DMS 273 treated with DMSO at 0.1 percent for 48 hours (cell line): Measurements from ENCODE around the gene IQCE.

Source experiments
- DNase-seq: peaks from one replicate; lab custom pipeline; 2025; lab: John Stamatoyannopoulos, UW

The IQCE gene

DNA sequence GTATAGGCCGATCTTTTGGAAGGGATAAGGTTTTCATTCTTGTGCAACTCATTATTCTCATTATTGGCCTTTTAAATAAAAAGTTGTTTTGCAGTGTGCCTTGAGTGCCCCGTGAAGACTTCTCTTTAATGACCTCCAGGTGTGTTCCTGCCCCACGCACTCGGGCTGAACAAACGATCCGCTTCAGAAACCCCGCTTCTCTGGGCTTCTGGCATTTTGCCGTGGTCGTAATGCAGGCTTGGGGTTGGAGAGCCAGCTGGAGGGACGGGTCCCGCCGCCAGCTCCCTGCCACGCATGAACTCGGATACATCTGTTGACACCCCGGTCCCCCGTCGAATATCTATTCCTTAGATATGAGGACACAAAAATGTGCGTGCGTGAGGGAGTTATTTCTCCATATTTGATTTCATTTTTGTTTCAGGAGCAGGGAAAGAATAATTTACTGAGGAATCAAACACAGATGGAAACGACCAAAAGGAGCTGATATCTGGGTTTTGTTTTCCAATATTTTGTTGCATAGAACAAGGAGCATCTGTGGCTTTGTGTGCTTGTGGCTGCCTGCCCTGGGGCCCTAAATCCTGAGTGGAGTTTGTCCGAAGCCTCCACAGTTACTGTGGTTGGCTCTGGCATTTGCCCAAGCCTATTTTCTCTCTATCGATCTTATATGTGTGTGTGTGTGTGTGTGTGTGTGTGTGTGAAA, 56.0 kb downstream of the IQCE start:
- no peak for DNase-seq

DNA sequence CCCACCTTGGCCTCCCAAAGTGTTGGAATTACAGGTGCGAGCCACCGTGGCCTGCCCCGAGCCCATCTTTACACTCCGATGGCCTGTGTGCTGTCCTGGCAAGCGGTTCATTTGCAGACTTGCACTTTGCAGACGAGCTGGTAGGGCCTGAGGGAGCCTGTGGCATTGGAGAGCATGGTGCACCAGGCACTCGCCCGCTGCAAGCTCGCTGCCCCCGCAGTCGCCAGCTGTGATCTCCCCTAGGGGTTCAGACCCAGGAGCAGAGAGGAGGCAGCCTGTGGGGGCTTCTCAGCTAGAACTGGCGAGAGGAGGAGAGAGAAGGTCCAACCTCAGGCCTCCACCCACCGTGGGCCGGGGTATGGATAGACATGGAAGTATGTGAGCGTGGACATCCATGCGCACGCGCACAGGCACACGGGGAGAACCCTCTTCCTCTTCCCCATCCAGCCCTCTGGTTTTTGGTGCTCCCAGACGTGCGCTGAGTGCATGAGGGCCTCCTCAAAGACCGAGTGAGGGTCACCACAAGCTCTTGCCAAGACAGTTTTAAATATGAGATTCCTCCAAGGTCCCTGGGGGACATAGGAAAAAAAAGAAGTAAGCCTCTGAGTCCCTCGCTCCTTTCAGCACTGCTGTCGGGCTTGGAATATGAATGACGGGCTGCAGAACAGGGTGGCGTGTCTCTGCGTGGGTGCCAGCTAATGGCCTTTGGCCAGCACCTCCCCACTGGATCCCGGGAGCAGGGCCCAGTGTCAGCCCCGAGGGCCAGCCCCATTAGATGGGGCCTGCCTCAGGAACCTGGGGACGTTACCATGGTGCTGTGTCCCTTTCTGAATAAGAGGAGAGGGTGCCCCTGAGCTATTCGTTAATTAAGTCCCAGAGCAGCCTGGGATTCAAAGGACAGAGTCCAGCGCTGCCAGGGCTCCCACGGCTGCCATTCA, 57.9 kb downstream of the IQCE start:
- no peak for DNase-seq

DNA sequence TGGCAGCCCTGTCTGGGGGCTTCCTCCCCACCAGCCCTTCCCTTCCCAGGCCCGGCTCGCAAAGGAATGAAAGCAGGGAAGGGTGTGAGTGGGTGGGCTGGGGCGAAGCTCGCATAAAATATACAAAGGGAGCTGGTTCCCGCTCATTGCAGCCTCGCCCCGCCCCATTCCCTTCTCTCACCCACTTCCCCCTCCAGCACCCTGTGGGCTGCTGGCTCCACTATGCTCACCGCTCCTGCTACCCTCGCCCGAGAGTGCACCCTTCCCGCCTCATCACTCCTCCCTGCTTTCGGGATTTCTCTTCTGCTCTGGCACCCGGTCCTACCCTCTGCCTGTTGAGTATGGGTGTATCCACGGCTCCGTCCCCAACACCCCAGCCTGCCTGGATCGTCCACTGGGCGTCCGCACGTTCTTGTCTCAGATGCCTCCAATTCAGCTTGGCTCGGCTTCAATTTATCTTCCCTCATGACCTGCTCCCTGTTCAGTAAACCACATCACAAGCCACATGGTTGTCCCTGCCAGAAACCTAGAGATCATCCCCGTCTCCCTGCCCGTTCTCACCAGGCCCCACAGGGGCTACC, 58.6 kb downstream of the IQCE start:
- no peak for DNase-seq

DNA sequence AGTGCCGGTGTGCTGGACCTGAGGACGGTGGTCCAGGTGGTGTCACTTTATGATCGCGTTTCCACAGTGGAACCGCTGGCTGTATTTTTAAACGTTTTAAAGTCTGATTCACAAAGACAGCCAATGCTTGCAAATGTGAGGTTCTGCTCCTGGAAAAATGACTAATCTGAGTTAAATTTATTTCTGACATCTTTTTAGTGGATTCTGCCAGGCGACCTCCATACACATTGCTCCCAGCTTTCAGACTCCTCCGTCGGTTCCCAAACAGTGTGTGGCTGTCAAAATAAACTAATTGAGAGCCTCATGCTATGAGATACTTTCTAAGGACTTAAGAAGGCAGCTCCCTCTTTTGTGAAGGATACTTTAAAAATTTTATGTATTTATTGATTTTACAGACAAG, 60.3 kb downstream of the IQCE start:
- DNase-seq = no peak

DNA sequence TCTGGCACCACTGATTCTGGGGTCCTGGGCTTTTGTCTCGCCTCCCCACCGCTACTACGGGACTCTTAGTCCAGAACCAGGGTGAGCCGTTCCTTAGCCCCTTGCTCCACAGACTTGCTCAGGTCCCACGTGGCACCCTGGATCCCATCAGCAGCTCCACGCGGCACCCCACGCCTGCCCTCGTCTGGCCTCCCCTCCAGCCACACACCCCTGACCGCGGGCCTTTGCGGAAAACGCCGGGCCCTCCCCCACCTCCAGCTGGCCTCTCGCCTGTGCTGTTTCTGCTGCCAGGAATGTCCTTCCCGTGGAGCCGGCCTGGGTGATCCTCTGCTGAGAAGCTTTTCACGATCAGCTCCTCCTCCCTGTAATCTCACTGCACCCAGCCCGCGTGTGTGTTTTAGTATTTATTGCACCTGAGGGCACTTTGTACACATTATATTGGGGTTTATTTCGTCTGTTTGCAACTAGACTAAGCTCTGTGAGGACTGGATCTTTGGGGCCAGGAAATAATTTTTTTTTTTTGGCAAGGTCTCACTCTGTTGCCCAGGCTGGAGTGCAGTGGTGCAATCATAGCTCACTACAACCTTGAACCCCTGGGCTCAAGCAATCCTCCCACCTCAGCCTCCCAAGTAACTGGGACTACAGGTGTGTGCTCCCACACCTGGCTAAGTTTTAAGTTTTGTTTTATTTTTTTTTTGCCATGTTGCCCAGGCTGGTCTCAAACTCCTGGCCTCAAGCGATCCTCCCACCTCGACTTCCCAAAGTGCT, 62.5 kb downstream of the IQCE start:
- no peak for DNase-seq

DNA sequence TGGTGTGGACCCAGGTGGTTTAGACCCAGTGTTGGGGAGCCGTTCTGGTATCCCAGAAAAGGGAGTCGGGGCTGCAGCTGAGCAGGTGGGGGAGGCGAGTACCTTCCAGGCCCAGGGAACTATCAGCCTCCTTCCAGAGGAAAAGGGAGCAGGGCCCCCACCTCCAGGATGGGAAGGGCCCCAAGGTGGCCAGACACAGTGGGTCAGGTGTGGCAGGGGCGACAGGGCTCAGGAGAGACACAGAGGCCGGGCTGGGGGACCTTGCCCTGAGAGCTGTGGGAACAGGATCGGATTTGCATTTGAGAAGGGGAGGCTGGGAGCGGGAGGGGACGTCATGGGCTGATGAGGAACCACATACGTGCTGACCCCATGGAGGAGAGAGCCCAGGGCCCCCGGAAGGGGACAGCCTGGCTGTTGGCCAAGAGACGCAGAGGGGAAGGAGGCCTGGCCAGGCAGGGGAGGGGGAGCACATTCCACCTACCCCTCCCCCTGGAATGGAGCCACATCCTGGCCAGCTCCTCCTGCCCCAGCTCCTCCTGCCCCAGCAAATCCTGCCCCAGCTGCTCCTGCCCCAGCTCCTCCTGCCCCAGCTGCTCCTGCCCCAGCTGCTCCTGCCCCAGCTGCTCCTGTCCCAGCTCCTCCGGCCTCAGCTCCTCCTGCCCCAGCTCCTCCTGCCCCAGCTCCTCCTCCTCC, 63.3 kb downstream of the IQCE start:
- no peak for DNase-seq

DNA sequence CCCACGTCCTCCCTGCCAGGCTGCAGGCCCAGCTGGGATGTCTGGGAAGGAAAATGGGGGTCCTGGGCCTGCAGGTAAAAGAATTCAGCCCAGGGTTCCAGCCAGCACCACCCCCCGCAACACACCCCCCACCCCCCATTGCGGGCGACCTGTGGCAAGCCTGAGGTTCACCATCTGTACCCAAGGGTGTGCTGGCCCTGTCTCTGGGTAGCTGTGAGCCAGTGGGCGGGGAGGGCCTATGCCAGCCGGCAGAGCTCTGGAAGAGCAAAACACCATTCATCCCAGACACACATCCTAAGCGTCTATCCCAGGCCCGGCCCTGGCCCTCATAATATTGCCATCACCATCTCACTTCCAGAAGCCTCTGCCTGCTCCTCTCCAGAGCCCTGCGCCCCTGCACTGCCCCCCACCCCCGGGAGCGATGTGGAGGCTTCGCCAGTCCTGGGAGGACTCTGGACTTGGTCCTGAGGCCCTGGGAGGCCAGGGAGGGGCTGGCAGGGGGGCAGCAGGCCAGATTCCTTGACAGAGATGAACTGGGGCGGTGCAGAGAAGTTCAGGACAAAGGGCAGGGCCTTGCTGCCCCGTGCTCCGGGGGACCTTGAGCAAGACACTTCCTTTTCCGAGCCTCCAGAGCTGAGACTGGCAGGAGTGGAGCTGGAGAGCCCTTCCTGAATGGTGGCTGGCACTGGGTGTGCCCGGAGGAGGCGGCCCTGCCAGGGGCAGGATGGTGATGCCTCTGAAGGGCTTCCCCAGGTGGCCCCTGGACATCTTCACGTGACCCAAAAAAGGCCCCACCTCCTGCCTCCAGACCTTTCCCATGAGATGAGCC, 64.3 kb downstream of the IQCE start:
- DNase-seq = no peak

DNA sequence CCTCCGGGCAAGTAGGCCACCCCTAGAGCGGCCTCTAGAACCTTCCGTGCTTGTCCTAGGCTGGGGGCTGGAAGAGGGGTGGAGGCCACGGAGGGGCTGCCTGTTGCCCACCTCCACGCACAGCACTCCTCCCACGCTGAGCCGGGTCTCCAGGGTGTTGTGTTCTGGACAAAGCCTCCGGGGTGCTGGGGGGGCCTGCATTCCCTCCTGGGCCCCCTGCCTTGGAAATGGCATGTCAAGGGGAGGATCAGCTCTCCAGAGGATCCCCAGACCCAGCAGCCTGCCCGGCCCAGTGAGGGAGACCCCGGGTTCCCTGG, 64.9 kb downstream of the IQCE start:
- no peak for DNase-seq

DNA sequence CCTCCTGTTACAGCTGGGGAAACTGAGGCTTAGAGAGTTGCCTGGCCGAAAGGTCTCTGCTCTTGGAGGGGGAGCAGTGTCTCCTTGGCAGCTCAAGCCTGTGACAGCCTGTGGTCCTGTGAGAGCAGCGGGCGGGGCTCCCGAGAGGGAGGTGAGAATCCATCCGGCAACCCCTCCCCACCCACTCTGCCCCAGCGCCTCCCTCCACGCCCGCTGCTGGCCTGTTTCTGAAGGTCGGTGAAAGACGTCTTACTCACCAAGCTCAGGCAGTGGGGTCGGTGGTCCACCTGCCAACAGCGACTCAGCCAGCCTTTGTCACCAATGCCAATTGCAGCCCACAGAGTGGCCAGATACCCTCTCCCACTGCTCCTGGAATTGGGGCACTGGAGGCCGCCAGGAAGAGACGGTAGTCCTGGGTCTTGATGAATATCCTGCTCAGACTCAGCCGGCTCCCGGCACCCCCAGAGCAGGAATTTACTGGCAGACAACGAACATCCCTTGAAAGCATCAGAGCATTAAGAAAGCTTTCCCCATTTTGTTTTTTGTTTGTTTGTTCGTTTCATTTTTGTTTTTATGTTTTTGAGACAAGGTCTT, 65.6 kb downstream of the IQCE start:
- no peak for DNase-seq

DNA sequence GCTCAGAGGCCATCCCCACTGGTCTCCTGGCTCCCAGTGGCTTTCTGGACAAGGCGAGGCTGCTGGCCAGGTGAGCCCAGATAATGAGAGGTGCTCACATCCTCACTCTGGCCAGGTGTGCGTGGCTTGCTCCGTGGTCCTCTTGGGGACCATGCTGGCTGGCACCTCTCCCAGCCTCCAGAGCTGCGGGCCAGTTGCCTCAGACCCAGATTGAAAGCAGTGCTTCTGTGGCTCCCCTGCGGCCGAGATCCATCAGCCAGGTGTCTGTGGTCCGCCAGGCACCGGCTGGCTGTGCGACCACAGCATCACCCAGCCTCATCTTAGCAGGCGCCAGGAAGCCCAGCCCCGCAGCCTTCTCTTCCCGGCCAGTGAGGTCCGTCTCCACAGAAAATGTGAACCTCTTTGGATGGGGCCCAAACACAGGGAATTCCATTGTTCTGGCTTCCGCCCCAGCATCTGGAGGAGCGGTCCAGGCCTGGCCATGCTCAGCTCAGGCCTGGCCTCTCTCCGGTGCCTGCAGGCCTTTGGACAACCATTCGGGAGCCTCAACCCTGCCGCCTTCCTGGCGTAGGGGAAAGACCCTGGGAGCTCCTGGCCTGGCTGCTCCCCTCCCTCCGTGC, 67.8 kb downstream of the IQCE start:
- no peak for DNase-seq

DNA sequence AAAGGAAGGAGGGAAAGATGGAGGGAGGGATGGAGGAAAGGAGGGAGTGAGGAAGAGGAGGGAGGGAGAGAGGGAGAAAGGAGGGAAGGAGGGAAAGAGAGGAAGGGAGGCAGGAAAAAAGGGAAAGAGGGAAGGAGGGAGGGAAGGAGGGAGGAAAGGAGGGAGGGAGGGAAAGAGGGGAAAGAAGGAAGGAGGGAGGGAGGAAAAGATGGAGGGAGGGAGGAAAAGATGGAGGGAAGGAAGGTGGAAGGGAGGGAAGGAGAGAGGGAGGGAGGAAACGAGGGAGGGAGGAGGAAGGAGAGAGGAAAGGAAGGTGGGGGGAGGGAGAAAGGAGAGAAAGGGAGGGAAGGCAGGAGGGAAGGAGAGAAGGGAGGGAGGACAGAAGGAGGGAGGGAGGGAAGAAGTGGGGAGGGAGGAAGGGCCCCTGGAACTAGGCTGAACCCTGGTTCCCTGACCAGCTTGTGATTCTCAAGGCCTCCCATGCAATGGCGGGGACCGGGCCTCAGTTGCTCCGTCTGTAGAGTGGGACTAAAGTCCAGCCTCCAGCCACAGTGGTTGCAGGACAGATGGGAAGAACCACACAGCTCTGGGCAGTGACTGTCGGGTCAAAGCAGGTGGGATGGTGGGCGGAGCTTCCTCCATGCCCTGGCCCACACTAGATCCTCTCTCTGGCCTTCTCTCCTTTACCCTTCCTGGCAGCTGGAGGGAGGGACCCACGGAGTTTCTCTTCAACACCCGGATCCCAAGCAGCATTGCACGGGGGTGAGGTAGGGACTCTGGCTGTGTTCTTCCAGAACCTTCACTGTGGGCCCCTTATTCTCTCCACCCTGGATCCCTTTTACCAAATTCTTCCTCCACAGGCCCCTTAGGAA, 68.7 kb downstream of the IQCE start:
- DNase-seq = no peak

DNA sequence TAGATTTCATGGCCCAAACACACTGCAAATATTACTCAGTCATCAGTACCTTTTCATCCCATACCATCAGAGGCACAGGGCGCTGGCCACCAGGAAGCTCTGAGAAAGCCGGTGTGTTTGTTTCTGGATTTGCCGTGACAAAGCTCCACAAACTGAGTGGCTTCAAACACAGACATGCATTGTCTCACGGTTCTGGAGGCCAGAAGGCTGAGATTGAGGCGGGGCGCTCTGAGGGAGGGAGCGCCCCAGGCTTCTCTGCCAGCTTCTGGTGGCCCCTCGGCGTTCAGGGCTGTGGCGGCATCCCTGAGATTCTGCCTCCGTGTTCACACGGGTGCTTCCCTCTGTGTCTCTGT, 69.3 kb downstream of the IQCE start:
- DNase-seq = no peak

DNA sequence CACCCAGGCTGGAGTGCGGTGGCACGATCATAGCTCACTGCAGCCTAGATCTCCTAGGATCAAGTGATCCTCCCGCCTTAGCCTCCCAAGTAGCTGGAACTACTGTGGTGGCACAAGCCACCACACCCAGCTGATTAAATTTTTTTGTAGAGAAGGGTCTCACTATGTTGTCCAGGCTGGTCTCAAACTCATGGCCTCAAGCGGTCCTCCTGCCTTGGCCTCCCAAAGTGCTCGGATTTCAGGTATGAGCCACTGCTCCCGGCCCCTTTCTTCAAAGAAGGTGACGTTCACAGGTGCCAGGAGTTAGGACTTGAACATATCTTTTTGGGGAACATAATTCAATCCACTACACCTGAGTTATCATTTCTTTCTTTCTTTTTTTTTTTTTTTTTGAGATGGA, 70.1 kb downstream of the IQCE start:
- no peak for DNase-seq

DNA sequence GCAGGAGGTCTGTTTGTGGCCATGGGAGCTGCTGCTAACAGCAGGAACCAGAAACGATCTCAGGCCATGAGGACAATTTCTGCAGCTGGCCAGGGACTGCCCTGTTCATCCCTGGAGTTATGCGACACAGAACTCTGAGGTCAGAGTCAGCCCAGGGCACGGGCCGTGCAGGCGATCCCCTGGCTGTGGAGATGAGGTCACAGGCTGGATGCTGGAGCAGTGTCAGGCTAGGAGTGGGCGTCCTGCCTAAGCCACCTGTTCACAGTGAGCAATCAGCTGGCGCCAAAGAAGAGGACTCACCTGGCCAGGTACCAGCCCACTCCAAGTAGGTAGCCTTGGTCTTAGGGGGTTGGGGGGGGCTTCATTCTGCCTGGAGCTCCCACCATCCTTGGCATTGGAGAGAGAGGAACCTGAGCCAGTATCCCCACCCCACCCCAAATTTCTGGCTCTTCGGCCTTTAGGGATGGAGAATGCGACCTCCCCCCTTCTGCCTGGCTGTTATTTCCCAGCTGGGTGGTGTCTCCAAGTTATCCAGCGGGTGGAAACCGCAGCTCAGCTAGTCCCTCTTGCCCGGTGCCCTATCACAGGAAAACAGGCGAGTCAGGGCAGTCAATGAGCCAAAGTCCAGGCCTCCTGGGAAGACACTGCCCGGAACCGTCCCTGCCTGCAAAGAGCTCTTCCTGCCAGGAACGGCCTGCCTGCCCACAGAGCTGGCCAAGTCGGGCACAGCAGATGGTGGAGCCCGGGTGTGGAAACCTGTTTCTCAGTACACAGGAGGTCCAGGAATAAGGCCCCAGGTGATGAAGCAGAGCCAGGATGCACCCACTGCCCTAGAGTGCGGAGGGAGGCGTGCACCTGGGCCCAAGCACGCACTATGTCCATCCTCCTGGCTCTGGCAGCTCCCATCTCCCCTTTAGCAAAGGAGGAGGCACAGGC, 71.2 kb downstream of the IQCE start:
- DNase-seq = no peak

DNA sequence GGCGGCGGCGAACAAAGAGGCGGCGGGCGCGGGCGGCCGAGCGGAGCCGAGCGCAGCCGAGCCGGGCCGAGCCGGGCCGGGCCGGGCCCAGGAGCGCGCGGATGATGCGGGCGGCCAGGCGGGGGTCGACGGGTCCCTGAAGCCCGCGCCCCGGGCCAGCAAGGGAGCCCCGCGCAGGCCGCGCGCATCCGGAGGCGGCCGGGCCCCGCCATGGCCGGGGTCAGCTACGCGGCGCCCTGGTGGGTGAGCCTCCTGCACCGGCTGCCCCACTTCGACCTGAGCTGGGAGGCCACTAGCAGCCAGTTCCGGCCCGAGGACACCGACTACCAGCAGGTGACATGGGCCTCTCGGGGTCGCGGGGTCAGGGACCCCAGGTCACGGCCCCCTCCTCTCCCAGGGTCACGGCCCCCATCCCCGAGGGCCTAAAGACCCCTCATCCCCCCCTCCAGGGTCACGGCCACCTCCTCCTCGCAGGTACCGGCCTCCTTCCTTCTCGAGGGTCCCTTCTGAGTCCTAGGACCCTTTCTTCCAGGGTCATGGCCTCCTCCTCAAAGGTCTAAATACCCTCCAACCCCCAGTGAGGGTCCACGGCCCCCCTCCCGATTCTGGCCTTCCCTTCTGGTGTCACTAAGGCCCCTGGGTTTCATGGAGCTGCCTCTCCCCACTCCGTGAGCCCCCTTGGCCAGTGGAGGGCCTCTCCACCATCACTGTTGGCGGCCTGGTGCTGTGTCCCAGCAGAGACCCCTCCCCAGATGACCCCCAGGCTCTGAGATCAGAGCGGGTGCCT, 73.4 kb downstream of the IQCE start, which contains the start of gene TTYH3:
TTYH3 (plus strand) TSS at position 41 of the 787 bp plus-strand sequence; CDS start at position 211, 170 bp downstream.
- DNase-seq = no peak

DNA sequence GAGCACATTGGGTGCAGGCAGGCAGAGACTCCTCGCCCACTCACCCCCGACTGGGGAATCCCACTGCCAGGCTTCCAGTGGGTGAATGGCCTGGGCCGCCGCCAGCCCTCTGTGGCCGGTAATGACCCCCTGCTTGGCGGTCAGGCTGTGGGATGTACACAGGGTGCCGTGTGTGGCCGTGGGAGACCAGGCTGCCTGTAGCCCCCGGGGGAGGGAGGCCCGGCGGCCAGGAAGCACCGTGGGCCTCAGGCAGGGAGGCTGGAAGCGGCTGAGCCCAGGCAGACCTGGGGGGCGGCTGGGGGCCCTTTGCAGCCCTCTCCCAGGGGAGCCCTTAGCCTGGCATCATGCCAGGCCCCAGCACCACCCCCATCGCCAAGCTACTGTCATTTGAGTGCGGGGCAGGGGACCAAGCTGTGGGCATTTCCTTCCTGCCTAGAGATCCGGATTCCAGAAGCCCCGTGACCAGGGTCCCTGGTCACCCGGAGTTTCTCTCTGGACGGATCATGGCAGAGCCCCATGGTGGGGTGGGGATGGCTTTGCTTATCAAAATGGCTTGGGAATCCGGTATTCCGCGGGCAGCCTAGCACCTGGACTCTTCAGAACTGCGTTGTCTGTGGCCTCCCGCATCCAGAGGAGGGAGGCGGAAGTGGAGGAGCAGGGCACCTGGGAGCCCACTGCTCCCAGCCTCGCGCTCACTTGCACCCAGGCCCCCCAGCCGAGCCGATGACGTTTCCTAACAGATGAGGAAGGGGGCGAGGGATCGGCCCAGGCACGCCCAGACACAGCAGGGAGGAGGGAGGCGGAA, 74.2 kb downstream of the IQCE start:
- peak; percentile 53 for DNase-seq
